GM19239 (cell line): ENCODE measurements around the gene MGA.
A peak's percentile ranks its signal among the peaks of the same experiment; 100 is the strongest.

ENCODE experiments used
- DNase-seq: peaks from one replicate; pipeline ENCODE4 v3.0.0; 2011; ENCODE audit warnings: low spot score; ENCODE audit not compliant: insufficient read length
- FAIRE-seq: peaks from 2 replicates; lab custom pipeline; 2011; peaks lifted over from hg19 to GRCh38; lab: Jason Lieb, UNC

Gene MGA

GRCh38 chr15:41660235-41661077, at the start of gene MGA:
MGA (plus strand) TSS chr15:41660405.
- DNase-seq (peak; percentile 75), FAIRE-seq (peak; percentile 94)

- FAIRE-seq (peak; percentile 57), DNase-seq (no peak)
Measured at GRCh38 chr15:41620536-41621199, 39.5 kb upstream of the MGA start.

- DNase-seq (peak; percentile 70), FAIRE-seq (no peak)
Measured at GRCh38 chr15:41621200-41622193, 38.7 kb upstream of the MGA start.

- no peak for DNase-seq
- no peak for FAIRE-seq
Measured at GRCh38 chr15:41622901-41623300, 37.3 kb upstream of the MGA start.

GRCh38 chr15:41627203-41627602, 33.0 kb upstream of the MGA start:
- DNase-seq: no peak
- FAIRE-seq: no peak

- FAIRE-seq: no peak
- no peak for DNase-seq
Measured at GRCh38 chr15:41629463-41629862, 30.7 kb upstream of the MGA start.

- no peak for FAIRE-seq
- no peak for DNase-seq
Measured at GRCh38 chr15:41629883-41630282, 30.3 kb upstream of the MGA start.

GRCh38 chr15:41630616-41631217, 29.5 kb upstream of the MGA start:
- no peak for DNase-seq
- FAIRE-seq: no peak

GRCh38 chr15:41631880-41632470, 28.2 kb upstream of the MGA start:
- no peak for FAIRE-seq
- DNase-seq: no peak

GRCh38 chr15:41633609-41634008, 26.6 kb upstream of the MGA start:
- DNase-seq (no peak), FAIRE-seq (no peak)

- DNase-seq (no peak), FAIRE-seq (no peak)
Measured at GRCh38 chr15:41634072-41634626, 26.1 kb upstream of the MGA start.

GRCh38 chr15:41637086-41637485, 23.1 kb upstream of the MGA start:
- FAIRE-seq: no peak

GRCh38 chr15:41640985-41641384, 19.2 kb upstream of the MGA start:
- FAIRE-seq: no peak
- DNase-seq: no peak

More at GRCh38 chr15:41637086-41637485, 23.1 kb upstream of the MGA start:
- DNase-seq: no peak

GRCh38 chr15:41647262-41647661, 12.9 kb upstream of the MGA start:
- FAIRE-seq (no peak), DNase-seq (no peak)

GRCh38 chr15:41648097-41648496, 12.1 kb upstream of the MGA start:
- FAIRE-seq (no peak), DNase-seq (no peak)

GRCh38 chr15:41648770-41649169, 11.4 kb upstream of the MGA start:
- no peak for FAIRE-seq

GRCh38 chr15:41650806-41651205, 9.4 kb upstream of the MGA start:
- DNase-seq: no peak
- FAIRE-seq: no peak

More at GRCh38 chr15:41648770-41649169, 11.4 kb upstream of the MGA start:
- no peak for DNase-seq

- FAIRE-seq: no peak
Measured at GRCh38 chr15:41651373-41651772, 8.8 kb upstream of the MGA start.

GRCh38 chr15:41653760-41654159, 6.4 kb upstream of the MGA start:
- DNase-seq (no peak), FAIRE-seq (no peak)

More at GRCh38 chr15:41651373-41651772, 8.8 kb upstream of the MGA start:
- no peak for DNase-seq
